ENCODE data around the gene RAB11FIP5. TPM values are rescaled to one million over a fixed set of nuclear protein-coding genes. Genes with fewer than 3 reads are reported as not detected.

Gene RAB11FIP5
- total and polyA plus RNA-seq, 2 of the 4 experiments (the other 2 are of a cell fraction) = 21.5 to 34.5 TPM

DNA sequence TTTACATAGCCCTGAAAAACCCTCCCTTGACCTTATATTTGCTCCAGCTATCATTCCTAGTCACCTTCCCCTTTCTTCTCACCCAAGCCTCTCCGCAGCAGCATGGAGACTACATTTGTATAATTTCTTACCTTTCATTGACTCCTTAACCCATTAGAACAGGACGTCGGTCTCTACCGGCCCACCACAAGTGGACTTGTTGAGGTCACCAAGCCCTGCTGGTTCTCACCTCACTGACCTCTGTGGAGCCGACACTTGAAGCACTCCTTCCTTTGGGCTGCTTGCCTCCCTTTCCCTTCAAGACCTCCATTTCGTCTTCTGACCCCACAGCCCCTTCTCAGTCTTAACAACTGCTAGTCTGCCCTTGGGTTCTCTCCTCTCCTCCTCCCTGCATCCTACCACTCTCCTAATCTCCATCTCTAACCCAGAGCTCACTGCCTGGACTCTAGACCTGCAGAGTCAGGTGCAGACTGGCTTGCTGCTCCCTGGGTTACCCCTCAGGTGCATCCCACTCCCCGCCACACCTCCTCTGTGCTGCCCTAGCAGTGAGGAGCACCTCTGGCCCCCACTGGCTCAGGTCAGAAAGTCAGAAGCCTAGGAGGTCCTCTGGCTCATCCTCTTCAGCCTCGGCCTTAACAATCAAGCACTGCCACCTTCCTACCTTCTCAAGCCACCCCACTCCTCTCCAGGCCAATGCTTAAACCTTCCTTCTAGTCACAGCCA is 35.9 kb downstream of the RAB11FIP5 start:
- Histone ChIP-seq H2BK120ac (ENCODE audit: low read depth, low read length) (no peak overlapping the region), H3K9me3 (ENCODE audit: control insufficient read depth, insufficient read depth, low read length) (no peaks in the 10 kb centered on the region), H3K56ac (ENCODE audit: extremely low read depth, insufficient read depth, low read length) (no peak overlapping the region), H3K9ac (ENCODE audit: low read depth, low read length) (no peak overlapping the region), H2AFZ (replicated peaks; ENCODE audit: low read length, poor library complexity) (no peak overlapping the region), H2BK20ac (ENCODE audit: low read depth, low read length) (no peak overlapping the region), H3K9me1 (ENCODE audit: insufficient read depth, low read length) (no peaks in the 10 kb centered on the region), H3K23ac (ENCODE audit: low read depth, low read length) (no peak overlapping the region), H2AK9ac (replicated peaks; ENCODE audit: low read depth, low read length, poor library complexity) (no peak overlapping the region), H3K27me3 (ENCODE audit: control insufficient read depth, insufficient read depth, low read length) (no peaks in the 10 kb centered on the region), H2AK5ac (ENCODE audit: low read depth, low read length) (no peak overlapping the region), H3K4me1 (ENCODE audit: control insufficient read depth, insufficient read depth, low read length) (peaks cover 4% of the 10 kb centered on the region; the same call in 1 of the 2 replicates), H2BK5ac (ENCODE audit: low read depth, low read length, poor library complexity, severe bottlenecking) (no peak overlapping the region), H3K4me2 (ENCODE audit: low read depth, low read length) (no peak overlapping the region), H3K4ac (ENCODE audit: low read depth, low read length) (no peak overlapping the region), H3K27ac (ENCODE audit: insufficient read depth, low read length) (no peak overlapping the region), H4K20me1 (ENCODE audit: insufficient read depth, low read length) (peaks cover 35% of the 10 kb centered on the region), H4K5ac (ENCODE audit: low read depth, low read length) (no peak overlapping the region), H3K4me3 (ENCODE audit: insufficient read depth, low read depth, low read length) (no peak overlapping the region), H2BK15ac (ENCODE audit: low read depth, low read length) (no peak overlapping the region), H4K8ac (ENCODE audit: low read depth in 2 of 2, low read length in 2 of 2) (no peak overlapping the region), H4K91ac (ENCODE audit: insufficient read depth, low read depth, low read length) (no peak overlapping the region), H3K14ac (replicated peaks; ENCODE audit: low read depth, low read length) (no peak overlapping the region), H3K79me1 (ENCODE audit: low read depth in 1 of 2, low read length in 2 of 2) (peaks cover 17 to 40% of the 10 kb centered on the region in 2 experiments), H3K18ac (ENCODE audit: low read depth, low read length) (no peak overlapping the region), H3K36me3 (ENCODE audit: control insufficient read depth, insufficient read depth, low read length) (peaks cover 46% of the 10 kb centered on the region)
- ATAC-seq (ENCODE audit: low read depth) = no peak
- BruUV-seq (replicated peaks) = no TSS peak
- POLR2A ChIA-PET (ENCODE audit: unreplicated experiment) = no interaction called here
- TF ChIP-seq BHLHE40 (IDR thresholded peaks at IDR 0.05; ENCODE audit: low read depth, low read length) (no peak), FOS (IDR thresholded peaks at IDR 0.05; ENCODE audit: low read depth, low read length) (no peak), SMC3 (IDR thresholded peaks at IDR 0.05; ENCODE audit: low read depth, low read length) (no peak), RFX5 (IDR thresholded peaks at IDR 0.05; ENCODE audit: low read depth, low read length) (no peak), MAFK (IDR thresholded peaks at IDR 0.05; ENCODE audit: low read depth, low read length) (no peak)
- intact Hi-C loops (cut with micrococcal nuclease) = no loop called here
- dilution Hi-C loops (cut with HindIII; ENCODE audit: low sequenced_read_pairs, unreplicated experiment) = no loop called here
- 90% methylated on average over 7 of the region's 8 CpGs; no CpG with 5 or more reads in 1 of the 2 experiments for WGBS, 2 experiments (ENCODE audit: extremely low coverage in 2 of 2, insufficient read length in 1 of 2)
- no peak for DNase-seq
- in situ Hi-C loops (cut with MboI; ENCODE audit: low sequenced_read_pairs) = no loop called here
- CTCF ChIA-PET = no interaction called here
